GM19463 (cell line): ENCODE measurements around the gene NBEA.

Experiments used
- ATAC-seq: cut with Tn5 transposase; IDR thresholded peaks from one replicate; pipeline ENCODE4 v1.9.1; 2021; ENCODE audit warnings: mild to moderate bottlenecking, moderate library complexity; ENCODE audit not compliant: unreplicated experiment

Gene NBEA

DNA sequence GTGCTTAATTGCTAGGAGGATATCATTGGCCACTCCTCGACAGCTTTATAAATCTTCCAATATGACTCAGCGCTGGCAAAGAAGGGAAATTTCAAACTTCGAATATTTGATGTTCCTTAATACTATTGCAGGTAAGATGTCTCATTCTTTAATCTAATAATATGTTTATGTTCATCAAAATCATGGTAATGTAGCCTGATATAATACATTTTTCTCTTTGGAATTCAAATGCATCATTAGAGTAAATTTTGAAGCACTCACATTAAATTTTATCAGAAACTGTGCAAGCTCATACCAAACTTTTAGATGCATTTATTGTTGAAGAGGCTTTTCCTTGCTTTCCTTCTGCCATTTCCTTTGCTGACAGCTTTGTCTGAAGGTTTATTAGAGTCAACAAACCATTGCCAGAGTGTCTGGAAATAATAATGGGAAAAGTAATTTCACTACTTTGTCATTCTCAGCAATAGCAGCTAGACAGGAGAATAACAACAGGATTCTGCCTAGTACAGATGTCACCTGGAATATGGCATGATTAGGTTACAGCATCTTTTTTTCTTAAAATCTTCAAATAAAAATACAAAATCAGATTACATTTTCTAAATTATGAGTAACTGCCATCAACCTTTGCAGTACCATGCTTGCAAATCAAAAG, 613.0 kb downstream of the NBEA start:
- ATAC-seq, result no peak

DNA sequence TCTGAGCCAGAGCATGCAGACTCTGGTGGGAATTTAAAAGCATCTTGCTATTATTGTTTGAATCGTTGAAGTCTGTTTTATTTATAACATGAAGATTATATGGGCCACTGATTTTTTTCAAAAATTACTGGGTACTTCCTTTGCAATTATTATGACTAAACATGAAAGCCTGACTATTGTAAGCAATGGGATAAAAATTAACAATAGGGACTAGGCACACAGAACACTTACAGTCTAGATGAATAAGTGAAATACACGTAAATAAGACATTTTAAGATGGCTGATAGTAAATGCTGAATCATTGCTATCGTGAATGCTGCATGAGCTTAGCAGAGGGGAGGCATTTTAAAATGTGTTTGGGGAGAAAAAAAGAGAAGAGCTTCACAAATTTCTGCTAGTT, 615.4 kb downstream of the NBEA start:
- no peak for ATAC-seq

DNA sequence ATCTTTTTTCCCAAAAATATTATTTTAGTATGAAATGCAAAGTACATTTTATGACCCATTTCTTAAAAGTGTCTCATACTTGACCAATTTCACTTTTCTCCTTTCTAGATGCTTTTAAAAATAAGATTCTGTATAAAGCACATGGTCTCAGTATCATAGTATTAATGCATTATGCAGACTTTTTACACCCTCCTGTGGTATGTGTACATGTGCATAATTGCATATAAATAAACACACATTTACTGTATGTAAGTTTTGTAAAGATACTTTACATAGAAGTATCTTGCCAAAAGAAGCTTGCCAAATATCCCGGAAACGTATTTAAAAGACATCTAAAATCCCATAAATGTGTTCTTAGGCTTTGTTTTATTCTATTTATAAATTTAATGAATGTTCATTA, 619.5 kb downstream of the NBEA start:
- no peak for ATAC-seq

DNA sequence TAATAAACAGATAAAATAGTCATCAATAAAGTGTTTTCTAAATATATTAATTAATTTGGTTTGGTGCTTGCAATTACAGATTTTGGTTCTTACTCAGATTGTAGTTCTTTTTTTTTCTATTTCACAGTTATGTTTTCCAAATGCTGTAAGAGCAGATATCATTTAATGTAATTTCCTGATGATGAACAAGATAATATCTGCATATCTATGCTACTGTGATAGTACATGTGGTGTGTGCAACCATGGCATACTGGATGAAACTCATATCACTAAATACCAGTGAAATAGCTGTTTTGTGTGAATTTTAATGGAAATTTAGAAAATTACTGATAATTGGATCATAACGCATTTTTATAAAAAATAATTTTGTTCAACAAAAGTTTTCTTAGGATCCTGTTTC, 623.2 kb downstream of the NBEA start:
- ATAC-seq, result no peak

DNA sequence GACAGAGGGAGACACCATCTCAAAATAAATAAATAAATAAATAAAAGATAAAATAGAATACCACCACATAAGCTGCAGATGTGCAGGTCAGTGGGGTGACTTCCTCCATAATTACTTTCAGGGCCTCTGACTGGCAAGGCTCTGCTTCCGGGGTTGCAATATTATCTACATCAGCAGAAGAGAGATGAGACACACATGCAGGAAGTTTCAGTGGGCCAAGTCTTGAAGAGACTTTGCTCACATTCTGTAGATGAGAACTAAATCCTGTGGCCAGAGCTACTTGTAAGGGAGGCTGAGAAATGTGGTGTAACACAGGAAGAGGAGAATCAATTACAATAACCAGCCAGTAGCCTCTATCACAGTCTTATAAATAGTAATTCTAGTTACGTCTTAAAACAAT, 624.3 kb downstream of the NBEA start:
- ATAC-seq, result no peak

DNA sequence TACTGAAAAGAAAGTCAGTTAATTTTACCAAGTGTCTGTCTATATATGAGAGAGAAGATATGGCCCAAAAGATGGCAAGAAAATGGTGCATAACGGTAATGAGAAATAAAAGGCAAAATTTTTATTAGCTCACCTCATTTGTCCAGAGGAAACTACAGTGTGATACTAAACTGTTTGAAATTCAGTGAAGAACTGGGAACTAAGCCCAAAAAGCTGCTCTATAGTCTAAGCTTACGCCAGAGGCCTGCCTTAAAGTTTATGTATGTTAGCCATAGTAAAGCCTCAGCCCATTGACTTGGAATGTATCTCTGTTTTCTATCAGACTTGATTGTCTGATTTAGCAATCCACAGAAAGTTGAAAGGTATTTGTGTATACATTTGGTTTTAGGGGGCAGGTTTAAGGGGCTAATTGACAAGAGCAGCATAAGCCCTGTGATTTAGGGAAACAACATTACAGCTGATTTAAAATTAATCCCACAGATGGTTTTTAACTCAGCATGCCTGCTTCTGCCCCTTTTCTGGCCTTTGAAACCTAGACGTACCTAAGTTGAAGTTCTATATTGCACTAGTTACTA, 625.4 kb downstream of the NBEA start:
- ATAC-seq, result no peak

DNA sequence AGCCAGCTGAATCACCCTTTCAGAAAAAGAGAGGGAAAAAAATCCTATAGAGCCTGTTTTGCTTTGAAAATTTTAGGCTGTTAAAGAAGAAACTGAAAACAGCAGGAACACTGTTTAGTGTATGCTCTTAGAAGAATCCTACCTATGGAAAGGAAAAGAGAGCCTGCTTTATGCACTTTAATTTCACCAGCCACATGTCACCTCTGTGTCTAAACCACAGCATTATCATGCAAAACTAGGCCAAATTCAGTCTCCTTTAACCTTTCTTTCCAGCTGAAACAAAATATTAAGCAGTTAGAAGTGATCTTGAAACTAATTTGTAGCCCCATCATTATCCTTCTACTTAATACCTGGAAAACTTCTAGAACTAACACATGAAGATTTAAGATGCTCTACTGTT, 631.6 kb downstream of the NBEA start:
- ATAC-seq, result no peak

DNA sequence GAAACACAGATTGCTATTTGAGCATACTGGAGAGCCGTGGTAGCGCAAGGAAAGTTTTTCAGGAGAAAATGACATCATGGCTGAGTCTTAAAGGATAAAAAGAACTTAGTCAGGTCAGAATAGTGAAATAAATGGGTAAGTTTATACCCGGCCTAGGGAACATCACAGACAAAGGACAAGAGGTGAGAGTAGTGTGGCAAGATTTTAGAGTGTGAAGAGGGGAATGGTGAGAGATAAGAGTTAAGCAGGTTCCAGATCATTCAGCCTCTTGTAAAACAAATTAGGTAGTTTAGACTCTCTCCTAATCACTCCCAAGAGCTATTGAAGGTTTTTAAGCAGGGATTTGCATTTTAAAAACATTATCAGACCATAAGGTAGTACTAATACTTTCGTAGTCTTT, 650.4 kb downstream of the NBEA start:
- ATAC-seq, result no peak

DNA sequence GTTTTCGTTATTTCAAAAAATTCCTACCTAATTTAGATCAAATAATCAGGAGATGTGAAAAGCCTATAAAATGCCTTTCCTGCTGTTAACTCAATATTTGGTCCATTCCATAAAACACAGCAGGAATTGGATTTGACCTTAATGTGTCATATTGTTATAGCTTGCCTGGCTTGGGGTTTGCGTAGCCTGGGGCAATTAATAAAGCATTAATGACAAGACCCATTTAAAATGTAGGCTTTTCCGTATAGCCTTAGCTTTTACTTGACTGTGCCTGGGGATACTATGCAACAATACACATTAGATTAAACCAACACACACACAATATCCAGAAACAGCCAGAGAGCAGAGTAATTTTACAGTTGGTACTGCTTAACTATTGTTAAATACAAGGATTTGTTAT, 651.6 kb downstream of the NBEA start:
- no peak for ATAC-seq

DNA sequence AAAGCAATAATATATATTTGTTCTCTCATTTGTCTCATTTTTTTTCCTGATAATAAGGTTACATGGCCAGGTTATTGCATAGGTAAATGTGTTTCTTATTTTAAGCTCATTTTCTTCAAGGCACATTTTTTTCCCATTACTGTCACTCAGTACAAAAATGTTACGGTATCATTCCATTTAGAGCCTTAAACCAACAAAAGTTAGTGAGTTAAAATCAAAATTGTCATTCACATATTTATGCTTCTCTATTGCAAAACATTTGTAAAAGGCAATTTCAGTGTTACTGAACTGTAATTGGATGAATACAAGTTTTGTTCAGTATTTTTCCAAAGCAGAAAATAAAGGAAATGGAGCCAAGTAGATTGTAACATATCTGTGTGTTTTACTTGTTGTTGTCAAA, 652.0 kb downstream of the NBEA start:
- ATAC-seq, result no peak

DNA sequence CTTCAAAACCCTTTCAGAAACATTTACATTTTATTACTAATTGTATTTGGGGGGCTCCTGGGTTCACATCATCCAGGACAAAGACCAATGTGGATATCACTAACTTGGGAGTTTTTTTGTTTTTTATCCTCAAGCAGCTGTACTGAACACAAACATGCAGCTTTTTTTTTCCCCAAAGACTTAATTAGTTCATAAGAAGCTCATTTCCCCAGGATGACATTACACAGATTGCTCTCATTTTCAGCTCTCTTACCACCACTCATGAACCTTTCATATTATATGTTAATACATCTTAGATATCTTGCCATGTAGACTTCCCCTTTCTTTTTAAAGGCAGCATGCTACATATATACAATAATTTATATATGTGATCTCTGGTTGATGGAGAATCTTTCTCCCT, 653.1 kb downstream of the NBEA start:
- no peak for ATAC-seq

DNA sequence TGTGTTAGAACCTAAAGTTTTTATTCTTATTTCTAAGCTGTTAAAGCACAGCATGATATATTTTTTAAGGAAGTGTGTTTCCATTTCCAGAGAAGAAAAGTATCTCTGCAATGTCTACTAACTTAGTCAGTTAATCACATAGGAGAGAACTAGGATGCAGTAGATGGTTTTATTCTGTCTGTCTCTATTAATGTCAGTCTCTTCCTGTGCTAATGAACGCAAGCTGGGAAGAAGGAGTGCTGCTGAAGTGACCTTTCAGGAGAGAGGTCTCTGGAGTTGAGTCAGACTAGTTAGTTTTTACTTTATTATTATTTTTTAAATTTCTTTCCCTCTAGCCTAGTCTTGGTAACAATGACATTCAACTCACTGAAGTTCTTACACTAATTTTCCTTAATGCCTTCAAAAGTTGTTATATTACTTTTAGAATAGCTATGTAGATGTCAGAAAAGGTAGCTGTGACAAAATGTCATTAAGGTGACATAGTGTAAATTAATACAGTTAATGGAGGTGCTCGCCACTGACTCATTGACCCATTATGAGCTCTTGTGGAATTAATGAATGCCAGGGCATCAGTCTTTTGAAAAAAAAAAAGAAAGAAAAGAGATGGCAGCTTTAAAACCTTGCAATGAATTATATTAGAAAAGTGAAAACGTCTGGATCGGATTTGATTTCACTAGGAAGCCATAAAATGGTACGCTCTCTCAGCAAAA, 654.4 kb downstream of the NBEA start:
- ATAC-seq, result no peak

DNA sequence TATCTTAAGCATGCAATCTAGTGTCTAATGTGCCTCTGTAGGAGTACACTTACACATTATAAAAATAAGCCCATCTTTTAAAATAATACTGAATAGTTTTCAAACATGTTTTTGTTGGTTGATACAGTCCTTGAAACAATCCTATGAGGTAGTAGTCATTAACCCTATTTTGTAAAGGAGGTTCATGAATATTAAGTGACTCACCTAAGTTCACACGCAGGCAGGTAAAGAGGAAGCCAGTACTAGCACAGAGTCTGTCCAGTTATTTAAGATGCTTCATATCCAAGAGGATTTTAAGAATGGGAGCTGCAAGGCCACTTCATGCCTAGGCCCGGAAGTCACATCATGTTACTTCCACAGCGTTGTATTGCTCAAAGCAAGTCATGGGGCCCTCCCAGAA, 655.4 kb downstream of the NBEA start:
- ATAC-seq, result no peak

DNA sequence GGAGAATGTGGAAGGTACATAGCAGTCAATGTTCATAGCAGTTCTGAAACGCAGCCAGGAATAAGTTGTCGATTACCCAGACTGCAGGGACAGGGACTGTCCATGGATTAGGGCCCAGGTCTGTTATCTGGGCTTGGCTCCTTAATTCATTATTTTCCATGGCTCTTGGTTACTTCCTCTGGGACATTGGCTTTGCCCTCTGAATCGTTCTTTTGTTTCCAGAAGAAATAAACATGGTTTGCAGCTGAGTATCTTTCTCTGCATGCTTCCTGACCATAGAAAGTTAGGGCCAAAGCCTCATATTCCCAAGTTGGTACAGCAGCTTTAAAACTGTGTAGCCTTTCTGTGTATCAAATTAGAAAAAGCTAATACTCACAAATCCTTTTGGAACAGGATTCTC, 656.2 kb downstream of the NBEA start:
- ATAC-seq, result no peak

DNA sequence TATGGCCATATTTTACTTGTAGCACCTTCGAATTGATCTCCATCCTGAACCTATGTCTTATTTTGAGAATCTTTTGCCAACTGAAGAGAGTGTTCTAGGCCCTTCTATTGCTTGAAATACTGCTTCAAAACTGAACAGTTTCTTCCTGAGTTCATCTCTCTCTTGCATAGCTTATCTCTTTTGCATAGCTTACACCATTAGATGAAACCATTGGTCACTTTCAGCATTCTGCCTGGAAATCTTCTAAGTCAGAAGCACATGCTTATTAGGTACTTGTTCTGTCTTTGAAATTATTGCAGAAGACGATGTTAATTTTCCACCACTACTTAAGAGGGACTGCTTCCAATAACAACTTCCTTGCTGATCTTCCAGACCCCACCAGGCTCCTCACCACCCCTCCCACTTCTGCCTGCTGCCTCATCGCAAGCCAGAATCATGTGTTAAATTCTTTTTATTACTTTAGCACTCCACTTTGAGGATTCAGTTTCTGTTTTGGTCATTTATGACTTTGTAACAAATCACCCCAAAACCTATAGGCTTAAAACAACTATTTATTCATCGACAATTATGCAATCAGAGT, 656.8 kb downstream of the NBEA start:
- no peak for ATAC-seq

DNA sequence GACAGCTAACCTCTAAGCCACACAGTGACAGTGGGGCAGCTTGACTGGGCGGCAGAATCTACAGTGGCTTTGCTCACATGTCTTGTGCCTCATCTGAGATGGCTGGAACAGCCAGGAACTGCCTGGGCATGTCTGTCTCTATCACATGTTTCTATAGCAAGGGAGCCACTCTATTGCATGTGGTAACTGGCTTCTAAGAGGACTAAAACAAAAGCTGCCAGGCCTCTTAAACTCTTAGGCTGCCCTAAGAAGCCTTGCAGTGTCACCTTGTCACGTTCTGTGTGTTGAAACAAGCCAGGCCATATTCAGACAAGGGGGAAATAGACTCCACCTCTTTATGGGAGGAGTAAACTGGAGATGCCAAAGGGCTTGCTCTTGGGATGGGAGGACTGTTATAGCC, 657.3 kb downstream of the NBEA start:
- ATAC-seq, result no peak

DNA sequence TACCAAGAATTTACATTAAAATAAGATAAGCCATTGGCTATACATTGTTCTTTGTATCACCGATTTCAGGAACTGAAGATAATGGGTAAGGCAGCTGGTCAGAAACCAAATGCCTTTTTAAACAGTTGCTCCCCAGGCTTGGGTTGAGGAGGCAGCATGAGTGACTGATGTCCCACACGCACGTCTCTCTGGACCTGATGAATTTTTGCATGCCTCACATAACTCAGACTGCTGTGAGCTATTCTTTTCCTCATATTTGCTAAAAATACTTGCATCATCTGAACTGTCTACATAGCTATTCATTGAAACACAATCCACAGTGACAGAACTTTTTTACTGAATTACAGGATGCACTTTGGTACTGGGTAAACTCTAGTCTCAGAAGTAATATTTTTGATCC, 658.1 kb downstream of the NBEA start:
- ATAC-seq, result no peak

DNA sequence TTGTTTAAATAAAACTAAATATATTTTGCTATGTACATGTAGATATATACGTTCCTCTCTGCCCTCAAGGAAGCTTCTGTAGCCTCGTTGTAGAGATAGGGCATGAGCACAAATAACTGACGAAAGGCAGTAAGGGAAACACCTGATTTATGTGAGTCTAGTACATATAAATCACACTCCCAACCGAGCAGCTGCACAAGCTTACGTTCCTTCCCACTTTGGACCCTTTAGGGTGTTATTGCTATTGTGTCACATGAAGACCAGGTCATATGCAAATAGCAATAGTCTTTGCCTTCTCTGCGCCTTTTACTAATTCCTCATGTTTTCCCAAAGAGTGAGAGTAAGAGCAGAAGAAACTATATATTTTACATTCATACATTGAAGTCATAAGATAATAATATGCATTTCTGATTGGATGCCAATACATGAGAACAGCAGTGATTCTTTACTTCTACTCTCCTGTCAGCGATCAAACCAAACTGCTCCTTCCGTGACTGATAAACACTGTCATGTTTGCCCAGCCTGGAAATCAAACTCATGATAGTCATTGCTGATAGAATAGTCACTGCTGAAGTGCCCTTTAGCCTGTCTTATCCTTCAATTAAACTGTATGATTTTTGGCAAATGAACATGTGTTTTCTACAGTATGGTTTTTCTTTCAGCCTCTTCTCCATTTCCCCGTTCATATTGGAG, 661.7 kb downstream of the NBEA start:
- no peak for ATAC-seq

DNA sequence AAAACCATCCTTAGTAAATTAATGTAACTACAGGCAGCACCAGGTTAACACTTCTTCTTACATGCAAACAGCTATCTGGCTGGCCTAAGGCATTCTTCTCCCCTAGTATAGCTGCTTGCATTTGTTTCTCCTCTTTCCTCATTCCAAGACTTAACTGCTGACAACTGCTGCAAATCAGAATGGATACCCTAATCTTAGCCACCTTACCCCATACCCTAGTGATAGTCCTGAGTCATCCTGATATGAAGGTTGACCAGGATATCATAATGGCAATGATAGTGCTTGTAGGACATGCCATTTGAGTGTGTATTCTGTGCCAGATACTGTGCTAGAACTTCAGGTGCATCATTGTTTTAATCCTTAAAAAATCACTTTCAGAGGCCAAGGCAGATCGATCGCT, 672.6 kb downstream of the NBEA start:
- no peak for ATAC-seq

DNA sequence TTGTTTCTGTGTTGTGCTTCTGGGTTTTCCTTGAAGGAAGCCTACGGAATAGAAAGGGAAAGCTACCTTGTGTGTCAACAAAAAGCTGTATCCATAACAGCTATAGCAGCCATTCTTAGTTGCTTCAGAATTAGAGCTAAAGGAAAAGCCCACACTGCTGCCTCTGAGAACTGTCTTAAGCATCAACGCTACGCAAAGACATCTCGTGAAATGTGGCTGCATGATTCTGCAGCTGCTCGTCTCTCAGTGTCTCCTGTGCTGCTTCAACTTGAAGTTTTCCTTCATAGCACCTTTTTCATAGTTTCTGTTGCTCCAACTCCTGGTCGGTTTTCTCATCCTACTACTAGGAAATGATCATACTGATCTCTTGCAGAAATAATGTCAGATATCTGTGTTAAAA, 675.4 kb downstream of the NBEA start:
- ATAC-seq, result no peak

DNA sequence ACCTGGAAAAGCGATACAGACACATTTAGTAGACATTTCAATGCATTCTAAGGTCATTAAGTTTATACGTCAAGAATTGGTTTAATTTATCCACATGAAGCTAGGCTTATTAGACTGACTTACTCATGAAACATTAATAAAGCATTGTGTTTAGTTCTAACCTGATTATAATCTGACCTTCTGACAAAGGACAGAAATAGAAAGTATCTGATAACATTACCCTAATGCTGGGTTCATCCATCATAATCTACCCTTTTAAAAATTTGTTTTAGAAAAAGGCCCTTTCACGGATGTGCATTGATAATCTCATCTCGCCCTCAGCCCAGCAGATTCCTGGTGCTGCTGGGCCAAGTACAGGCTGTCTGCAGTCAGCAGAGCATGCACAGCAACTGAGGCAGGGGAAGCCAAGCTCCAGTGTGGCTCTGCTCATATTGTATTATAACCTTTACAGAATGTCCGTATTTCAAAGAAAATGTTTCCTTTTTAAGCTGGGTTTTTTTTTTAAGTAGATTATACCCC, 676.6 kb downstream of the NBEA start:
- ATAC-seq, result no peak
